Measurements from ENCODE around the gene PLIN5. TPM values are rescaled to one million over a fixed set of nuclear protein-coding genes. Genes with fewer than 3 reads are reported as not detected.

The PLIN5 gene
- total RNA-seq, 1 experiment from 2014 or later = not detected

DNA sequence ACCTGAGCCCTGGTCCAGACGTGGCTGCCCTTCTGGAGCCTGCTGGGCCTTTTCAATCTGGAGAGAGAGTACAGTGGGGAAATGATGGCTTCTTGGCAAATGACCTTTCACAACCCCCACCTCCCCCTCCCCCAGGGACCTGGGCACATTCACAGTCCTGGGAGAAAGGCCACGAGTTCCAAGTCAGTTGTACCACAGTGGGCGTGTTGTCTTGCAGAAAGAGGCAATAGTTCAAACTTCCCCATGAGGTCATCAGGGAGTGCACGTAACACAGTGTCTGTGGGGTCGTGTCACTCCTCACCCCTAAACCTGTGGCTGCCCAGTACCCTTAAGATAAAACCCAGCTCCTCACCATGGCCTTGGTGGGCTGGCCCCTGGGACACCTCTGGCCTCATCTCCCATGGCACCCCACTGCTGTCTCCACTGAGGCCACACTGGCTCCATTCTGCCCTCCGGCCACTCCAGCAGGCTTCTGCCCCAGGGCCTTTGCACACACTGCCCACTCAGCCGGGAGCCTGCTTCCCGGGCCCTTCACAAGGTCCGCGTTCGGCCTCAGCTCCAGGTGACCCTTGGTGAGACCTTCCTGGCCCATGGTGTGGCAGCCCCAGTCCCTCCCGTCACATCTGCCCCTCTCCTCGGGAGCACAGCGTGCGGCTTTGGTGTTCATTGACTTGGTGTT is 30.0 kb downstream of the PLIN5 start:
- DNase-seq (ENCODE audit: low read depth) = no peak

DNA sequence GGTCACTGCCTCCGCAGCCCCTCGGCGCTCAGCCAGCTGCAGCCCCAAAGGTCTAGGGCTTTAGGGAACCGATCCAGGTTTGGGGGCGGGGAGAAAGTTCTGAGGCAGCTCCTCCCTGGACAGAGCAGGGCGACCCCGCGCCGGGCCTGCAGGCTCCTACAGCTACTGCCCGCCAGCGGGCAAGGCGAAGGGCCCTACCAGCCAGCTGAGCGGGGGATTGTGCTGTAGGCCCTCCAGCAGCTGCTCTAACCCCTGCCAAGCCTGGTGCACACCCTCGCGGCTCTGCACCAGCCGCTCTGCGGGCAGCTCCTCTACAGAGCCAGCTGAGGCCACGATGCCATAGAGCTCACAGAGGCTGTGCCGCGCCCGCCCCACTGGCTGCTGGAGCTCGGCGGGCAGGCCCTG is 30.7 kb downstream of the PLIN5 start:
- DNase-seq (ENCODE audit: low read depth) = no peak

DNA sequence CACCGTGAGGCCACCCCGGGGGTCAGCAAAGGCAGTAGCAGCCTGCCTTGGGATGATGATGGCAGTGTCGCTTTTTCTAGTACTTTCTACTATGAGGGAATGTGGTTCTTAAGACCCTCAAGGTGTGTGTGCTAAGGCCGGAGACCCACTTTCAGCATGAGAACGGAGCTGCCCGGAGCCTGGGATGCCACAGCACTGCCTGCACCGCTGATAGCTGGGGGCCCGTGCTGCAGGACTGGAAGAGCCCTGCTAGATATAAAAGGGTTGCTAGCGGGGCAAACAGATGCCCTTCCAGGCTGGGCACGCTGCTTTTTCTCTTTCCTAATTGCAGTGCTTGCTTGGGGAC is 31.2 kb downstream of the PLIN5 start:
- no peak for DNase-seq (ENCODE audit: low read depth)

DNA sequence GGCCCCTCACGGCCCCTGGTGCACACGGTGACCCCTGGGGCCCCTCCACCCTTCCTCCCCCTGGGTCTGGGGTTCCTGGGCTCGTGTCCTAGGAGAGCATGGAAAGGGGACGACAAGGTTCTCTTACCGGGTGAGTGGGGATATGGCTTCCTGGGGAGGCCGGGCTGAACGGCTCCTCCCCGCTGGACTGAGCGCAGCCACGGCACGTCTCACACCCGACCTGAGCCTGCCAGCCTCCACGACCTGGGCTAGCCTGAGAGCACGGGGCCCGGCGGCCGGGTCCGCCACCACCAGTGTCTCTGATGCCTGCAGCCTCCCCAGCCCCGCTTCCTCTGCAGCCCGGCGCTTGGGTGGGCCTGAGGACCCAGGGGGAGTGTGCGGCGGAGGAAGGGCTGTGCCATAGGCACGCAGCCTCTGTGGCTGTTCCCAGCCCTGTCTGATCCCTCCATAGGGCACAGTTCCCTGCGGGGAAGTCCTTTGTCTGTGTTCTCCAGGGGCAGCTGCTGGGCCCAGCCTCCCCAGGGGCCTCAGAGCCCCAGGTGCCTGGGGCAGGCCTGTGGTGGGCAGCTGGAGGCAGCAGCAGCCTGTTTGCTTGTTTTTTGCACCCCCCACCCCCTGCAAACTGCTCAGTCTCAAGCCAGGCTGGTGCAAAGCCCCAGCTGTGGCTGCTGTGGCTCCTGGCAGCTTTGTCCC is 31.7 kb downstream of the PLIN5 start:
- DNase-seq (ENCODE audit: low read depth) = no peak

DNA sequence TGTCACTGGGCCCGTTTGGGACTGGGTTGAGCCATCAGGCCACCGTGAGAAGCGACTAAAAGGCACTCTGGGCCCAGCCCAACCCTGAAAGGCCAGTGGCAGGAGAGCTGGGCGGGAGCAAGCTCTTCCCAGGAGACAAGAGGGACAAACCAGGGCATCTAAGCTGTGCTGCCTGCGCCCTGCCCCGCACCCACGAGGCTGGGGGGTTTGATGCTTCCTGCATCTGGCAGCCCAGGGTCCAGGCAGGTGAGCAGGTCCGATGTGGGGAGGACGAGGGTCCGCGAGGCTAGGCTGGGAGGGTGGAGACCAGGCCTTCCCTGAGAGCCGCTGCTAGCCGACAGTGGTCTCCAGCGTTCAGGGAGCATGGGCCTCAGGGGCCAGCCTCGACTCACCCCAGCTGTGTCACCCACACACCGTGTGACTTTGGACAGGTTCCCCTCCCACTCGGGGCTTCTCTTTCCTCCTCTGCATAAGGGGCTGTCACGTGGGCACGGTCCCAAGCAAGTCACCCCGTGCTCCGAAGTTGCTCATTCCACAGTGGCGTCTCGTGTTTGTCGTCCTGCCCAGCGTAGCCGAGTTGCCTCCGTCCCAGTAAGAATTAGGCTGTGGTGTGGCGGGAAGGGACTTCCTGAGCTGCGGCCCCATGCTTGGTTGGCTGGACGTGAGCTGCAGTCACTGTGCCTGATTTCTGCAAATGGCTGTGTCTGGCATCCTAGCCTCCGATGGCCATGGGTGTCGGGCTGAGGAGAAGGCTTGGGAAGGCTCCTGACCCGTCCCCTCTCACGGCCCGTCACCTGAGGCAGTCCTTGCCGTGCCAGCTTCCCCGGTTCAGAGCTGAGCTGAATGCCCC is 32.5 kb downstream of the PLIN5 start:
- DNase-seq (ENCODE audit: low read depth) = no peak

DNA sequence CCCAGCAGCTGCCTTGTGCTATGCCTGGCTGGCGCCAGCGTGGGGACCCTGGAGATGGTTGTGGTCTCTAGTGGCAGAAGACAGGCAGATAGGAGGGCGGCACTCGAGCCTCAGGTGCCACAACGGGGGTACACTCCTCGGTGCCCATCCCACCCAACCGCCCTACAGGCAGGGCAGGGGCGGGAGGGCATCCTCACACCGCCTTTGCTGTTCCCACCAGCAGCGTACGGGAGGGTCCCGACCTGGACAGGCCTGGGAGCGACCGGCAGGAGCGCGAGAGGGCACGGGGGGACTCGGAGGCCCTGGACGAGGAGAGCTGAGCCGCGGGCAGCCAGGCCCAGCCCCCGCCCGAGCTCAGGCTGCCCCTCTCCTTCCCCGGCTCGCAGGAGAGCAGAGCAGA is 33.3 kb downstream of the PLIN5 start:
- DNase-seq (ENCODE audit: low read depth) = no peak

DNA sequence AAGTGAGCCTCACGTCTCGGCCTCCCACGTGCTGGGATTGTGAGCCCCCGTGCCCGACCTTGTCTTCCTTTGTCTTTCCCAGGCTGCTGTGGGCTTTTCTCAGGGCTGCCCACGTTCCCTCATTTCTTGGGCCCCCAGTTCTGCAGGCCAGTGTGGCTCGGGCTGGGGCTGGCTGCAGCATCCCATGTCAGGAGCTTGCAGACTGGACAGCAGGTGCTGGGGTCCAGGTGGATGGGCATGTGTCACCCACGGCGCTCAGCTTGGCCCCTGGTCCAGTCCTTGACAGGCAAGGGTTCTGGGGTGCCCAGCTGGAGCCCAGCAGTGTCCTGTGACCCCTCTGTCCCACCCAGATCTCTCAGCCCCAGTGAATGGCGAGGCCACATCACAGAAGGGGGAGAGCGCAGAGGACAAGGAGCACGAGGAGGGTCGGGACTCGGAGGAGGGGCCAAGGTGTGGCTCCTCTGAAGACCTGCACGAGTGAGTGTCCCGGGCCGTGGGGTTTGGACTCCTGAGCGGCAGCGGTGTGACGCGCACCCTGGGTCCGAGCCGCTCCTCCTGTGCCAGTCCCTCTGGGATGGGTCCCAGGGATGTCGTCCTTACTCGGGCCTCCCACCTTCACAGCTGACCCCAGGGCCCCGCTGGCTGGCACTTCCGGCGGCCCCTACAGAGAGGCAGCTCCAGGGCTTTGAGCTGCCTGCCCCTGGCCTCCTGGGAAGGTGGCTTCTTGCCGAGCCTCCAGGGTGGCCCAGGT is 34.0 kb downstream of the PLIN5 start:
- no peak for DNase-seq (ENCODE audit: low read depth)

DNA sequence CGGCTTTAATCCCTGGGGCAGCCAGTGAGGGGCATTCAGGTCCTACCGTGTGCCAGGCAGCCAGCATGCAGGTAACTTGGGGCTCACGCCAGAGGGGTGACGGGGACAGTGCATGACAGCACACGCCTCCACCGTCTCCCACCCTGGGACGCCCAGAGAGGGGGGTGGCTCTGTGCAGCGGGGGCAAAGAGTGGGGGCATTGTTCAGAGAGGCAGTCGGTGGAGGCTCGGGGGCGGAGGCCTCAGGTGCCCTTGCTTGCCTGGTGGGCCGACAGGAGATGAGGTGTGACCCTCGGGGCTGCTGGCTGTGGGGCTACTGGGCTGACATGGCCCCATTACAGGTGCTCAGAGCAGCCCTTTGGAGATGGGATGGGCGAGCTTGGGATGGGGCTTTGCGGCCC is 35.2 kb downstream of the PLIN5 start:
- no peak for DNase-seq (ENCODE audit: low read depth)

DNA sequence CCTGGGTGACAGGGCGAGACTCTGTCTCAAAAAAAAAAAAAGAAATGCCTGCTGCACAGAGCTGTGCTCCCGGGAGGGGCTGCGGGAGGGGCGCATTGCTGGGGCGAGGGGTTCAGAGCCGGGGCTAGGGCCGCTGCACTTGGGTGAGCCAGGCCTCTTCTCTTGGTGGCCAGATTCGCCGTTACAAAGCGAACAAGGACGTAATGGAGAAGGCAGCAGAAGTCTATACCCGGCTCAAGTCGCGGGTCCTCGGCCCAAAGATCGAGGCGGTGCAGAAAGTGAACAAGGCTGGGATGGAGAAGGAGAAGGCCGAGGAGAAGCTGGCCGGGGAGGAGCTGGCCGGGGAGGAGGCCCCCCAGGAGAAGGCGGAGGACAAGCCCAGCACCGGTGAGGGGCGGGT is 35.7 kb downstream of the PLIN5 start:
- DNase-seq (ENCODE audit: low read depth) = no peak

DNA sequence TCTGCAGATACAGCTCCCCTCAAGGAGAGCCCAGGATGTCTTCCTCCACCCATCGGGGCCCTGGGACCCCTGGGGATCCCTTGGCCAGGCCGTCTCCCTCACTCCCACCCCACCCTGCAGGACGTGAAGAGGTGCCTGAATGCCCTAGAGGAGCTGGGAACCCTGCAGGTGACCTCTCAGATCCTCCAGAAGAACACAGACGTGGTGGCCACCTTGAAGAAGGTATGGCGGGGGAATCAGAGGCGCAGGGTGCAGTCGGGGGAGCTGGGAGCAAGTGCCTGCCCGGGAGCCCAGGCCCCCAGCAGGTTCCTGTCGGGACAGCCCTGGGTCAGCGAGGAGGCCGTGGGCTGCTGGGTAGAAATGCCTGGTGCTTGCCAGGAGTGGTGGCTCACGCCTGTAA is 36.3 kb downstream of the PLIN5 start:
- DNase-seq (ENCODE audit: low read depth) = no peak

DNA sequence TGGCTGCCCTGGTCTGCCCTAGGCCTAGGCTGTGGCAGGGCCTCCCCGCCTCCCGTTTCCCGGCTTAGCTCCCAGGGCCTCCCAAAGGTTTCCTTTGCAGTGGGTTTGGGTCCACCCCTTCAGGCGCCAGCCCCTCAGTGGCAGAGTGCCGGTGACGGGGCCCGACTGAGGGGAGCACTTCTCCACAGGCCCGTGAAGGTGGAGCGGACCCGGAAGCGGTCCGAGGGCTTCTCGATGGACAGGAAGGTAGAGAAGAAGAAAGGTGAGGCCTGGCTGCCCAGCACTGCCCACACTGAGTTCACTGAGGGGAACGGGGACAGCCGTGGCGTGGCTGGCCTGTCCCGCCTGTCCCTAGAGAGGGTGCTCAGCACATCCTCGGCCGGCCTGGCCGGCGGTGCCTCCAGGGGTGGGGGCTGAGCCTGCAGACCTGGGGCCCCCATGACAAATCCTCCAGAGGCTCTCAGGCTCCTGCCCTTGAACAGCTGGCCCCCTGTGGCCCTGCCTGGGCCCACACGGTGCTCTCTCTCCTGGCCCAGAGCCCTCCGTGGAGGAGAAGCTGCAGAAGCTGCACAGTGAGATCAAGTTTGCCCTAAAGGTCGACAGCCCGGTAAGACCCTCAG is 37.1 kb downstream of the PLIN5 start:
- no peak for DNase-seq (ENCODE audit: low read depth)

DNA sequence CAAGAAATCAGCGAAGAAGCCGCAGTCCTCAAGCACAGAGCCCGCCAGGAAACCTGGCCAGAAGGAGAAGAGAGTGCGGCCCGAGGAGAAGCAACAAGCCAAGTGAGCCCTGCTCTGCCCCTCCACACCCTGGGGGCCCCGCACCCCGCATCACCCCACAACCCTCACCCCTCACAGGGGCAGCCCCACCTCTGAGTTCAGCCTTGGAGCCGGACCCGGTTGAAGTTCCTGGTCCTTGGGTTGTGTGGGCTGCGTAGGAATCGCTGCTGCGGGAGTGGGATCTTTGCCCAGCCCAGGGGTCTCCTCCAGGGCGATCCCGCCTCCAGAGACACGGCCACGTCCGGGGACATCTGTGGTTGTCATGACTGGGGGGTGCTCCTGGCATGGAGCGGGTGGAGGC is 38.7 kb downstream of the PLIN5 start:
- no peak for DNase-seq (ENCODE audit: low read depth)

DNA sequence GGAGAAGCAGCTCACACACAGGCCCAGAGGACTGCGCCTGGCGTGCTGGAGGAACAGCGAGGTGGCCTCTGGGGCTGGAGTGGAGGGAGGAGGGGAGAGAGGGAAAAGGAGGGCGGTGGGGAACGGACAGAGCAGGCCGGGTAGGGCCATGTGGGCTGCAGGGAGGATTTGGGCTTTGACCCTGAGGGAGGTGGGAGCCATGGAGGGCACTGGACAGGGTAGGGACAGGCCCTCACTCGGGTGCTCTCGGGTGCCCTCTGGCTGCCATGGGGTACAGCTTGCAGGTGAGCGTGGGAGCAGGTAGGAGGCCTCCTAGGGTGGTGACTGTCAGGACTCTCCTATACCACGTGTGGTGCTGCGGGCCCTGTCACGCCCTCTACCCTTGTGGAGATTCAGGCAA is 39.6 kb downstream of the PLIN5 start:
- DNase-seq (ENCODE audit: low read depth) = no peak

DNA sequence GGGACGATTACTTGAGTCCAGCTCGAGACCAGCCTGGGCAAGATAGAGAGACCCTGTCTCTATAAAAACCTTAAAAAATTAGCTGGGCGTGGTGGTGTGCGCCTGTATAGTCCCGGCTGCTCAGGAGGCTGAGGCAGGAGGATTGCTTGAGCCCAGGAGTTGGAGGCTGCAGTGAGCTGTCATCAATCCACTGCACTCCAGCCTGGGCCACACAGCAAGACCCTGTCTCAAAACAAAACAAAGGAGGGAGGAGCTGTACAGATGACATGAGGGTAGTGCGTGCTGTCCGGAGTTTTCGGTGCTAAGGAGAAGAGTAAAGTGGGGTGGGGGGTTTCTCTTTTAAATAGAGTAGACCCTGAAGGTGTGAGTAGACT is 40.3 kb downstream of the PLIN5 start:
- no peak for DNase-seq (ENCODE audit: low read depth)

DNA sequence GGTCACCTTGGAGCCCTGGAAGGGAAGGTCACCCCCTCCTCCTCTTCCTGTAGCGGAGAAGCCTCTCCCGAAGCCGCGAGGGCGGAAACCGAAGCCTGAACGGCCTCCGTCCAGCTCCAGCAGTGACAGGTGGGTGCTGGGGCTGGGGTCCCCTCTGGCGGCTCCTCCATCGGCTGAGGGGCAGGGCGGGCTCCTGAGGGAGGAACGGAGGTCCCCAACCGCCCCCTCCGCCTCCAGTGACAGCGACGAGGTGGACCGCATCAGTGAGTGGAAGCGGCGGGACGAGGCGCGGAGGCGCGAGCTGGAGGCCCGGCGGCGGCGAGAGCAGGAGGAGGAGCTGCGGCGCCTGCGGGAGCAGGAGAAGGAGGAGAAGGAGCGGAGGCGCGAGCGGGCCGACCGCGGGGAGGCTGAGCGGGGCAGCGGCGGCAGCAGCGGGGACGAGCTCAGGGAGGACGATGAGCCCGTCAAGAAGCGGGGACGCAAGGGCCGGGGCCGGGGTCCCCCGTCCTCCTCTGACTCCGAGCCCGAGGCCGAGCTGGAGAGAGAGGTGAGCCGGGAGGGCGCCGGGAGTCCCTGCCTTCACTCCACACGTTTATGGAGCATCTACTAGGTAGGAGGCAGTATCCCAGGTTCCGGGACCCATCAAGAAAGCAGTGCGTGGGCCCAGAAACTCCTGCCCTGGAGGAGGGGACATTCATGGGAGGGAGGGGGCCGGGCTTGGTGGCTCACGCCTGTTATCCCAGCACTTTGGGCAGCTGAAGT is 40.9 kb downstream of the PLIN5 start:
- no peak for DNase-seq (ENCODE audit: low read depth)

DNA sequence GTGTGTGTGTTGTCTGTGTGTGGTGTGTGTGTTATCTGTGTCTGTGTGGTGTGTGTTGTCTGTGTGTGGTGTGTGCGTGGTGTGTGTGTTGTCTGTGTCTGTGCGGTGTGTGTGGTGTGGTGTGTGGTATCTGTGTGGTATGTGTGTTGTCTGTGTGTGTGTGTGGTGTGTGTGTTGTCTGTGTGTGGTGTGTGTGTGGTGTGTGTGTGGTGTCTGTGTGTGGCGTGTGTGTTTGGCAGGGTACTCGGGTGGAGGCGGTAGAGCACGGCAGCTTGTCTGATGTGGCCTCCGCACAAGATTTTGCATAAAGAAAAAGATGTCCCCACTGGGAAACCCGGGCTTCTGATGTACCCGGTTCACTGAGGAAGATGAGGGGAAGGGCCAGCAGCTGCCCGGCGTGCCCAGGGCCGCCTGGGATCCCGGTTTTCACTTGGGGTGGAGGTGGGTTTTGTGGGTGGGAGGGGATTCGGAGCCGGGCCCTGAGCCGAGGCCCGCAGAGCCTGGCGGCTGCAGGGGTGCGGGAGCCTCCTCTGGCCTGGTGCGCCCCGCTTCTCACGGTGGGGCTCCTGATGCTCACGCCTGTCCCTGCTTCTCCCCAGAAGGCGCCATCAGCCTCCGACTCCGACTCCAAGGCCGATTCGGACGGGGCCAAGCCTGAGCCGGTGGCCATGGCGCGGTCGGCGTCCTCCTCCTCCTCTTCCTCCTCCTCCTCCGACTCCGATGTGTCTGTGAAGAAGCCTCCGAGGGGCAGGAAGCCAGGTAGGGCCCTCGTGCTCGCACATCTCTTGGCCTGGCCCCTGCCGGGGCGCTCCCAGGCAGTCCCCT is 41.7 kb downstream of the PLIN5 start:
- DNase-seq (ENCODE audit: low read depth) = peak; percentile 24

DNA sequence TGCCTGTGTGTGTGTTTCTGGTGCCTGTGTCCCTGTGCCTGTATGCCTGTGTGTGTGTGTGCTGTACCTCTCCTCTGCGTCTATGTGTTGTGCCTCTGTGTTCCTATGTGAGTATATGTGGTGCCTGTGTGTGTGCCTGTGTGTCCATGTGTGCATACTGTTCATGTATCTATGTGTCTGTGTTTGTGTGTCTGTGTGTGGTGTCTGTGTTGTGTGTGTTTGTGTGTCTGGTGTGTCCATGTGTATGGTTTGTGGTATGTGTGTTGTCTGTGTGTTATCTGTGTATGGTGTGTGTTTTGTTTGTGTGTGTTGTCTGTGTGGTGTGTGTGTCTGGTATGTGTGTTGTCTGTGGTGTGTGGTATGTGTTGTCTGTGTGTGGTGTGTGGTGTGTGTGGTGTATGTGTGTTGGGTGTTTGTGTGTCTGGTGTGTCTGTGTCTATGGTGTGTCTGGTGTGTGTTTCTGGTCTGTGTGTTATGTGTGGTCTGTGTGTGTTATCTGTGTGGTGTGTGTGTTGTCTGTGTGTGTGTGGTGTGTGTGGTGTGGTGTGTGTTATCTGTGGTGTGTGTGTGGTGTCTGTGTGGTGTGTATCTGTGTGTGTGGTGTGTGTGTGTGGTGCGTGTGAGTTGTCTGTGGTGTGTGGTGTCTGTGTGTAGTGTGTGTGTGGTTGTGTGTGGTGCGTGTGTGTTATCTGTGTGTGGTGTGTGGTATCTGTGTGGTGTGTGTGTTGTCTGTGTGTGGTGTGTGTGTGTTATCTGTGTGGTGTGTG is 42.5 kb downstream of the PLIN5 start:
- no peak for DNase-seq (ENCODE audit: low read depth)

DNA sequence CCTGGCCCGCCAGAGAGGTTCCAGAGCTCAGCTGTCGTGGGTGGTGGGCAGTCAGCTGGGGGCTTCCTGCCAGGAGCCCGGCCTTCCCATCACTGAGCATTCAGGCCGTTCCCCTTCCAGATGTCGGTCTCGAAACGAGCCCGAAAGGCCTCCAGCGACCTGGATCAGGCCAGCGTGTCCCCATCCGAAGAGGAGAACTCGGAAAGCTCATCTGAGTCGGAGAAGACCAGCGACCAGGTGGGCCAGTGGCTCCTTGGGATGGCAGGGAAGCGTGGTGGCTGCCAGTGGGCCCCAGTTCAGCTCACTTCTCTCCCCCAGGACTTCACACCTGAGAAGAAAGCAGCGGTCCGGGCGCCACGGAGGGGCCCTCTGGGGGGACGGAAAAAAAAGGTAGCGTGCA is 43.6 kb downstream of the PLIN5 start:
- no peak for DNase-seq (ENCODE audit: low read depth)

DNA sequence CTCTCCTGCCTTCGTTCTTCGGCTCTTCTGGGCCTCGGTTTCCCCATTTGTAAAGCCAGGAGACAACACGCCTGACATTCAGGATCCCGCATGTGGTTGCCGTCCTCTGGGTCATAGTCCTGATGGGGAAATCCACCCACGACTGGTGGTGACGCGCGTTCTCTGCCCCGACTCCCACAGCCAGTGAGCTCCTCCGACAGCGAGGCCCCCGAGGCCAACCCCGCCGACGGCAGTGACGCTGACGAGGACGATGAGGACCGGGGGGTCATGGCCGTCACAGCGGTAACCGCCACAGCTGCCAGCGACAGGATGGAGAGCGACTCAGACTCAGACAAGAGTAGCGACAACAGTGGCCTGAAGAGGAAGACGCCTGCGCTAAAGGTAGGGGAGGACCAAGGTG is 46.5 kb downstream of the PLIN5 start:
- no peak for DNase-seq (ENCODE audit: low read depth)

Measured in RPMI7951 (cell line).